ENCODE measurements around the gene NFATC1. TPM values are rescaled to one million over a fixed set of nuclear protein-coding genes. Genes with fewer than 3 reads are reported as not detected.

NFATC1 gene
- total RNA-seq, 1 donor from 2014 or later = 6.1 TPM

DNA sequence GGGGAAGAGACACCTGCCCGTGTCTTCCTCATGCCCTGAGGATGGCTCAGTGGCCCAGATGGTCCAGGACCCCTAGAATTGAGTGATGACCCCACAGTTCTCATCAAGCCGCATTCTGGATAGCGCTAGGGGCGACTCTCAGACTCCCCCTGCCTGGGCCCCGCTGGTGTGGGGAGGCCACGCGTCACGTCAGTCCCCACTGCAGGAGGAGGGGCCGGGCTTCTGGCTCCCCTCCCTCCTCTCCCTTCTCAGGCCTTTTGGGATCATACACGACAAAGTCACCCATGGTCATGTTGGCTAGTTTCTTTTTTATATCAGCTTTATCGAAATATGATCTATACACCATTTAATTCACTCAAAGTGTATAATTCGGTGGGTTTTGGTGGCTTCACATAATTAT lies 61.5 kb downstream of the NFATC1 start:
- Mint-ChIP-seq H3K27me3 (no peaks in the 10 kb centered on the region), H3K36me3 (no peaks in the 10 kb centered on the region), H3K4me3 (no peak overlapping the region), H3K9me3 (no peaks in the 10 kb centered on the region), H3K27ac (no peak overlapping the region), H3K4me1 (ENCODE audit: unreplicated experiment) (peaks cover 8% of the 10 kb centered on the region)
- no peak for DNase-seq (ENCODE audit: extremely low spot score, unreplicated experiment)
- TF ChIP-seq, protein P1, sequence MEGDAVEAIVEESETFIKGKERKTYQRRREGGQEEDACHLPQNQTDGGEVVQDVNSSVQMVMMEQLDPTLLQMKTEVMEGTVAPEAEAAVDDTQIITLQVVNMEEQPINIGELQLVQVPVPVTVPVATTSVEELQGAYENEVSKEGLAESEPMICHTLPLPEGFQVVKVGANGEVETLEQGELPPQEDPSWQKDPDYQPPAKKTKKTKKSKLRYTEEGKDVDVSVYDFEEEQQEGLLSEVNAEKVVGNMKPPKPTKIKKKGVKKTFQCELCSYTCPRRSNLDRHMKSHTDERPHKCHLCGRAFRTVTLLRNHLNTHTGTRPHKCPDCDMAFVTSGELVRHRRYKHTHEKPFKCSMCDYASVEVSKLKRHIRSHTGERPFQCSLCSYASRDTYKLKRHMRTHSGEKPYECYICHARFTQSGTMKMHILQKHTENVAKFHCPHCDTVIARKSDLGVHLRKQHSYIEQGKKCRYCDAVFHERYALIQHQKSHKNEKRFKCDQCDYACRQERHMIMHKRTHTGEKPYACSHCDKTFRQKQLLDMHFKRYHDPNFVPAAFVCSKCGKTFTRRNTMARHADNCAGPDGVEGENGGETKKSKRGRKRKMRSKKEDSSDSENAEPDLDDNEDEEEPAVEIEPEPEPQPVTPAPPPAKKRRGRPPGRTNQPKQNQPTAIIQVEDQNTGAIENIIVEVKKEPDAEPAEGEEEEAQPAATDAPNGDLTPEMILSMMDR (conservative IDR thresholded peaks at IDR 0.05) = no peak

- Mint-ChIP-seq H3K4me1 (ENCODE audit: unreplicated experiment) (peaks cover 8% of the 10 kb centered on the region), H3K27ac (no peak overlapping the region), H3K27me3 (no peaks in the 10 kb centered on the region), H3K4me3 (no peak overlapping the region), H3K36me3 (no peaks in the 10 kb centered on the region), H3K9me3 (no peaks in the 10 kb centered on the region)
- DNase-seq (ENCODE audit: extremely low spot score, unreplicated experiment) = no peak
- TF ChIP-seq, protein P1 (conservative IDR thresholded peaks at IDR 0.05) = no peak
These were observed 61.9 kb downstream of the NFATC1 start for GRCh38 chr18:79457652-79458051.

GRCh38 chr18:79458131-79458838 lies 62.6 kb downstream of the NFATC1 start:
- DNase-seq (ENCODE audit: extremely low spot score, unreplicated experiment) = no peak
- H3K27ac Mint-ChIP-seq = peak overlapping the region; percentile 58
- peaks cover 8% of the 10 kb centered on the region for H3K4me1 Mint-ChIP-seq (ENCODE audit: unreplicated experiment)
- H3K27me3 Mint-ChIP-seq = no peaks in the 10 kb centered on the region
- no peaks in the 10 kb centered on the region for H3K36me3 Mint-ChIP-seq
- no peaks in the 10 kb centered on the region for H3K9me3 Mint-ChIP-seq
- TF ChIP-seq, protein P1 (conservative IDR thresholded peaks at IDR 0.05) = no peak
- no peak overlapping the region for H3K4me3 Mint-ChIP-seq

- TF ChIP-seq, protein P1 (conservative IDR thresholded peaks at IDR 0.05) = no peak
- H3K27me3 Mint-ChIP-seq = no peaks in the 10 kb centered on the region
- DNase-seq (ENCODE audit: extremely low spot score, unreplicated experiment) = no peak
- no peaks in the 10 kb centered on the region for H3K9me3 Mint-ChIP-seq
- H3K36me3 Mint-ChIP-seq = no peaks in the 10 kb centered on the region
- H3K4me1 Mint-ChIP-seq (ENCODE audit: unreplicated experiment) = peaks cover 8% of the 10 kb centered on the region
- H3K27ac Mint-ChIP-seq = peak overlapping the region; percentile 73
- H3K4me3 Mint-ChIP-seq = no peak overlapping the region
These were observed 63.4 kb downstream of the NFATC1 start for GRCh38 chr18:79458917-79459803.

GRCh38 chr18:79459946-79460480 lies 64.3 kb downstream of the NFATC1 start:
- peaks cover 8% of the 10 kb centered on the region for H3K4me1 Mint-ChIP-seq (ENCODE audit: unreplicated experiment)
- no peak overlapping the region for H3K4me3 Mint-ChIP-seq
- H3K27me3 Mint-ChIP-seq = no peaks in the 10 kb centered on the region
- TF ChIP-seq, protein P1 (conservative IDR thresholded peaks at IDR 0.05) = no peak
- peak overlapping the region; percentile 73 for H3K27ac Mint-ChIP-seq
- no peaks in the 10 kb centered on the region for H3K9me3 Mint-ChIP-seq
- no peak for DNase-seq (ENCODE audit: extremely low spot score, unreplicated experiment)
- no peaks in the 10 kb centered on the region for H3K36me3 Mint-ChIP-seq

All from type B pancreatic cell (in vitro differentiated cells).